ENCODE data around the gene ZDHHC17. TPM values are rescaled to one million over a fixed set of nuclear protein-coding genes. Genes with fewer than 3 reads are reported as not detected.
A peak's percentile ranks its signal among the peaks of the same experiment; 100 is the strongest.

The ZDHHC17 gene
- total and polyA plus RNA-seq, 2 donors (not counting 1 experiment from before 2014, with no cell fraction given): 30.5 to 141 TPM

DNA sequence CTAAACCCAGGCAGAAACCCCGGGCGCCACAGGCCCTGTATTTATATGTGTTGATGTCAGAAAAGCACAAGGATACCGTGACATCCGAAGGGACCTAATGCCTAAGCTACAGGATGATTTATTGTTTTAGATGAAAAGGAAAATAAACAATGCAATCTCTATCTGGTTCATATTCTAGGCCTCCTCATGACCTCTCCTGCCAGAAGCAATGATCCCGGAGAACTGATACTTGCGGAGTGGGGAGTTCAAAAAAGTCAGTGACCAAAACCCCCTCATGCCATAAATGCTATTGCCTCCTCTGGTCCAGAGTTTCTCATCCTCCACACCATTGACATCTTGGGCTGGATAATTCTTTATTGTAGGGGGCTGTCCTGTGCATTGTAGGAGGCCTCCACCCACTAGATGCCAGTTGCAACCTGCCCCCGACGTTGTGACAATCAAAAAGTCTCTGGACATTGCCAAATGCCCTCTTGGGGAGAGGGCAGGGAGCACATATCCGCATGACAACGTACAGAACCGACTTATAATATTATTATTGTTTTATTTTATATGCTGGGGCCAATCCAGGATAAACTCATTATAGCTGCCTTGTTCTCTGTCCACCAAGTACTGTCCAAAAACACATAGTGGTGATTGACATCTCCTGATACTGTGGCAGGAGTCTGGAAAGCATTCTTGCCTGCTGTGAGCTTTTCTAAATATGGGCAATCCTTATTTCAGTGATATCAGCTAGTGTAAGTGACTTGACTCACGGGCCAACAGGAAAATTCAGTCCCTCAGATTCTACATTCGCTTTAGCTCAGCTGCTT, 116.0 kb downstream of the ZDHHC17 start:
- Histone ChIP-seq H3K79me2 (ENCODE audit: control insufficient read depth, insufficient read depth, low read length) (peaks cover 8% of the 10 kb centered on the region), H3K9me3 (ENCODE audit: control insufficient read depth, insufficient read depth, low read depth, low read length) (no peaks in the 10 kb centered on the region), H3K9ac (ENCODE audit: insufficient read depth, low read length) (no peak overlapping the region), H3K4me3 (replicated peaks in 1 of 4; ENCODE audit: control extremely low read depth in 1 of 4, insufficient read depth in 1 of 4, low read depth in 3 of 4, low read length in 4 of 4) (peak overlapping the region in 3 of 4 experiments; percentile 73 to 83 (median 74)), H3K4me1 (ENCODE audit: control insufficient read depth, extremely low read depth, insufficient read depth, low read length) (peaks cover 17% of the 10 kb centered on the region), H3K4me2 (ENCODE audit: extremely low read depth, insufficient read depth, low read length) (peak overlapping the region; percentile 92), H3K36me3 (ENCODE audit: control insufficient read depth, insufficient read depth, low read length) (no peaks in the 10 kb centered on the region), H3K27ac (ENCODE audit: insufficient read depth, low read length) (peak overlapping the region; percentile 95), H4K20me1 (ENCODE audit: control insufficient read depth, extremely low read depth, insufficient read depth, low read length) (no peaks in the 10 kb centered on the region), H2AFZ (ENCODE audit: low read length) (peak overlapping the region; percentile 42), H3K27me3 (ENCODE audit: control insufficient read depth, insufficient read depth, low read length) (no peaks in the 10 kb centered on the region)
- TF ChIP-seq, protein P1, sequence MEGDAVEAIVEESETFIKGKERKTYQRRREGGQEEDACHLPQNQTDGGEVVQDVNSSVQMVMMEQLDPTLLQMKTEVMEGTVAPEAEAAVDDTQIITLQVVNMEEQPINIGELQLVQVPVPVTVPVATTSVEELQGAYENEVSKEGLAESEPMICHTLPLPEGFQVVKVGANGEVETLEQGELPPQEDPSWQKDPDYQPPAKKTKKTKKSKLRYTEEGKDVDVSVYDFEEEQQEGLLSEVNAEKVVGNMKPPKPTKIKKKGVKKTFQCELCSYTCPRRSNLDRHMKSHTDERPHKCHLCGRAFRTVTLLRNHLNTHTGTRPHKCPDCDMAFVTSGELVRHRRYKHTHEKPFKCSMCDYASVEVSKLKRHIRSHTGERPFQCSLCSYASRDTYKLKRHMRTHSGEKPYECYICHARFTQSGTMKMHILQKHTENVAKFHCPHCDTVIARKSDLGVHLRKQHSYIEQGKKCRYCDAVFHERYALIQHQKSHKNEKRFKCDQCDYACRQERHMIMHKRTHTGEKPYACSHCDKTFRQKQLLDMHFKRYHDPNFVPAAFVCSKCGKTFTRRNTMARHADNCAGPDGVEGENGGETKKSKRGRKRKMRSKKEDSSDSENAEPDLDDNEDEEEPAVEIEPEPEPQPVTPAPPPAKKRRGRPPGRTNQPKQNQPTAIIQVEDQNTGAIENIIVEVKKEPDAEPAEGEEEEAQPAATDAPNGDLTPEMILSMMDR (conservative IDR thresholded peaks at IDR 0.05 in 1 of 2, IDR thresholded peaks at IDR 0.05 in 1 of 2; ENCODE audit: low read depth in 1 of 2, low read length in 2 of 2): no peak
- no peak for TF ChIP-seq EZH2 (IDR thresholded peaks at IDR 0.05; ENCODE audit: low read length, missing control alignments)
- DNase-seq (ENCODE audit: low read depth in 2 of 2): peak; percentile 40 to 64

DNA sequence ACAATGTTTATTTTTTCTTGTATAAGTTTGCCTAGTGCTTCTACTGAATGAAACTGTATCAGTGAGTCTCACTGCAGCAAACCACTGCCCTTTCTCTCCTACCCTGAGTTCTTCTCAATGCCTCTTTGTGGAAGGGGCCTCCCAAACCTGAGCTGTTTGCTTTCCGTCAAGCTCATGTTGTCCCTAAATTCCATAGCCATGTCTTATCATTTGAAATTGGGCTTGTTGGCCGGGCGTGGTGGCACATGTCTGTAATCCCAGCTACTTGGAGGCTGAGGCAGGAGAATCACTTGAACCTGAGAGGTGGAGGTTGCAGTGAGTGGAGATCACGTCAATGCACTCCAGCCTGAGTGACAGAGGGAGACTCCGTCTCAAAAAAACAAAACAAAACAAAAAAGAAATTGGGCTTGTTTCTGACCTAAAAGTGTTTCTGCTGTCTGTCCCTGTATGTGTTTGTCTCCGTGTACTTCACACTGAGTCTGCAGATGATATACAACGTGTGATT, 116.7 kb downstream of the ZDHHC17 start:
- no peak overlapping the region for H3K9ac ChIP-seq (ENCODE audit: insufficient read depth, low read length)
- peaks cover 17% of the 10 kb centered on the region for H3K4me1 ChIP-seq (ENCODE audit: control insufficient read depth, extremely low read depth, insufficient read depth, low read length)
- peaks cover 8% of the 10 kb centered on the region for H3K79me2 ChIP-seq (ENCODE audit: control insufficient read depth, insufficient read depth, low read length)
- no peak overlapping the region for H3K4me2 ChIP-seq (ENCODE audit: extremely low read depth, insufficient read depth, low read length)
- H2AFZ ChIP-seq (ENCODE audit: low read length): peak overlapping the region; percentile 0
- no peaks in the 10 kb centered on the region for H3K9me3 ChIP-seq (ENCODE audit: control insufficient read depth, insufficient read depth, low read depth, low read length)
- H3K4me3 ChIP-seq (replicated peaks in 1 of 4; ENCODE audit: control extremely low read depth in 1 of 4, insufficient read depth in 1 of 4, low read depth in 3 of 4, low read length in 4 of 4): no peak overlapping the region
- H3K36me3 ChIP-seq (ENCODE audit: control insufficient read depth, insufficient read depth, low read length): no peaks in the 10 kb centered on the region
- H4K20me1 ChIP-seq (ENCODE audit: control insufficient read depth, extremely low read depth, insufficient read depth, low read length): no peaks in the 10 kb centered on the region
- H3K27me3 ChIP-seq (ENCODE audit: control insufficient read depth, insufficient read depth, low read length): no peaks in the 10 kb centered on the region
- no peak for DNase-seq (ENCODE audit: low read depth in 2 of 2)
- no peak overlapping the region for H3K27ac ChIP-seq (ENCODE audit: insufficient read depth, low read length)
- TF ChIP-seq, protein P1 (conservative IDR thresholded peaks at IDR 0.05 in 1 of 2, IDR thresholded peaks at IDR 0.05 in 1 of 2; ENCODE audit: low read depth in 1 of 2, low read length in 2 of 2): no peak
- no peak for TF ChIP-seq EZH2 (IDR thresholded peaks at IDR 0.05; ENCODE audit: low read length, missing control alignments)

DNA sequence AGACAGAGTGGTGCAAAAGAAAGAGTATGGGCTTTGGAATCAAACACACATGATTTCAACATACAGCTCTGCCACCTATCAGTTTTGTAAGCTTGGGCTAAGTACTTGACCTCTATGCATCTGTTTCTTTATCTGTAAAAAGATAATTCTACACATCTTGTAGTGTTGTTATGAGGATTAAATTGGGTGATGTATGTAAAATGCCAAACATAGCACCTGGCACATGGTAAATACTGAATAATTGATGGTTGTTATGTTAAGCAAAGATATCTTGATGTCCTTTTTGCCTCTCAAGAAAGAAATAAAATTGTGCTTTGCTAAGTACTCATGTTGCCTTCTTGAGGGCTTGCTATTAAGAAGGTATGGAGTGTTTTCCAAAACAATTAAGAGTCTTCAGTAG, 117.2 kb downstream of the ZDHHC17 start:
- Histone ChIP-seq H3K4me3 (replicated peaks in 1 of 4; ENCODE audit: control extremely low read depth in 1 of 4, insufficient read depth in 1 of 4, low read depth in 3 of 4, low read length in 4 of 4) (no peak overlapping the region), H2AFZ (ENCODE audit: low read length) (no peak overlapping the region), H4K20me1 (ENCODE audit: control insufficient read depth, extremely low read depth, insufficient read depth, low read length) (no peaks in the 10 kb centered on the region), H3K9ac (ENCODE audit: insufficient read depth, low read length) (no peak overlapping the region), H3K36me3 (ENCODE audit: control insufficient read depth, insufficient read depth, low read length) (no peaks in the 10 kb centered on the region), H3K27me3 (ENCODE audit: control insufficient read depth, insufficient read depth, low read length) (no peaks in the 10 kb centered on the region), H3K9me3 (ENCODE audit: control insufficient read depth, insufficient read depth, low read depth, low read length) (no peaks in the 10 kb centered on the region), H3K4me1 (ENCODE audit: control insufficient read depth, extremely low read depth, insufficient read depth, low read length) (peaks cover 17% of the 10 kb centered on the region), H3K27ac (ENCODE audit: insufficient read depth, low read length) (no peak overlapping the region), H3K79me2 (ENCODE audit: control insufficient read depth, insufficient read depth, low read length) (peaks cover 5% of the 10 kb centered on the region), H3K4me2 (ENCODE audit: extremely low read depth, insufficient read depth, low read length) (no peak overlapping the region)
- no peak for DNase-seq (ENCODE audit: low read depth in 2 of 2)
- TF ChIP-seq, protein P1 (conservative IDR thresholded peaks at IDR 0.05 in 1 of 2, IDR thresholded peaks at IDR 0.05 in 1 of 2; ENCODE audit: low read depth in 1 of 2, low read length in 2 of 2): no peak
- TF ChIP-seq EZH2 (IDR thresholded peaks at IDR 0.05; ENCODE audit: low read length, missing control alignments): no peak
